Kidney epithelial cell (primary cell): ENCODE measurements around the gene EIPR1. TPM values are rescaled to one million over a fixed set of nuclear protein-coding genes. Genes with fewer than 3 reads are reported as not detected.

Experiments
- DNase-seq: peaks from one replicate; pipeline ENCODE4 v3.0.0-alpha.2; 2010; ENCODE audit warnings: low read depth
- H3K27me3 ChIP-seq: 2 replicates; pipeline ENCODE4 v1.6.0; 2011; ENCODE audit warnings: low read length; ENCODE audit not compliant: control insufficient read depth, insufficient read depth
- H3K36me3 ChIP-seq: 2 replicates; pipeline ENCODE4 v1.5.1; 2011; ENCODE audit warnings: low read length; ENCODE audit not compliant: control insufficient read depth, insufficient read depth
- H3K4me3 ChIP-seq: 2 replicates; pipeline ENCODE4 v1.5.1; 2011; ENCODE audit warnings: low read depth, mild to moderate bottlenecking, control low read depth, low read length
- CTCF ChIP-seq: IDR thresholded peaks from 2 replicates; pipeline ENCODE4 v1.5.1; 2011; ENCODE audit warnings: mild to moderate bottlenecking, moderate library complexity, low read length, control low read depth, inconsistent platforms; ENCODE audit not compliant: insufficient read depth, poor library complexity, severe bottlenecking
- total RNA-seq: library from RNA; depleted of rRNA; stranded (reverse); fragments of >200 nt; gene quantifications from 2 replicates; pipeline ENCODE4 v1.2.3, GENCODE V29; 2015

EIPR1 gene
- total RNA-seq, 1 donor from 2014 or later = 67.2 TPM

- no peak for DNase-seq
Measured at GRCh38 chr2:3293221-3293620, 84.4 kb downstream of the EIPR1 start.

GRCh38 chr2:3292416-3292815 lies 85.2 kb downstream of the EIPR1 start:
- no peak for TF ChIP-seq CTCF
- no peaks in the 10 kb centered on the region for H3K36me3 ChIP-seq
- DNase-seq = no peak
- no peaks in the 10 kb centered on the region for H3K27me3 ChIP-seq
- H3K4me3 ChIP-seq = no peak overlapping the region

More at GRCh38 chr2:3293221-3293620, 84.4 kb downstream of the EIPR1 start:
- no peaks in the 10 kb centered on the region for H3K27me3 ChIP-seq
- H3K4me3 ChIP-seq = no peak overlapping the region
- no peaks in the 10 kb centered on the region for H3K36me3 ChIP-seq
- no peak for TF ChIP-seq CTCF

- no peak for TF ChIP-seq CTCF
- Histone ChIP-seq H3K36me3 (no peaks in the 10 kb centered on the region), H3K4me3 (no peak overlapping the region), H3K27me3 (no peaks in the 10 kb centered on the region)
- DNase-seq = no peak
Measured at GRCh38 chr2:3291750-3292149, 85.9 kb downstream of the EIPR1 start.

GRCh38 chr2:3291113-3291512 lies 86.5 kb downstream of the EIPR1 start:
- no peak for TF ChIP-seq CTCF
- no peaks in the 10 kb centered on the region for H3K36me3 ChIP-seq
- H3K4me3 ChIP-seq = no peak overlapping the region
- no peaks in the 10 kb centered on the region for H3K27me3 ChIP-seq
- no peak for DNase-seq

GRCh38 chr2:3290655-3291054 lies 87.0 kb downstream of the EIPR1 start:
- TF ChIP-seq CTCF = no peak
- H3K36me3 ChIP-seq = no peaks in the 10 kb centered on the region
- no peak overlapping the region for H3K4me3 ChIP-seq
- no peak for DNase-seq
- H3K27me3 ChIP-seq = no peaks in the 10 kb centered on the region

- TF ChIP-seq CTCF = no peak
- H3K27me3 ChIP-seq = no peaks in the 10 kb centered on the region
- no peak for DNase-seq
- H3K4me3 ChIP-seq = no peak overlapping the region
- no peaks in the 10 kb centered on the region for H3K36me3 ChIP-seq
Measured at GRCh38 chr2:3289971-3290370, 87.6 kb downstream of the EIPR1 start.
